H1 (cell line): ENCODE measurements around the gene ATAT1. TPM values are rescaled to one million over a fixed set of nuclear protein-coding genes. Genes with fewer than 3 reads are reported as not detected.

Experiments used
- CTCF ChIA-PET: fragments of 300-600 bp; sonication (Branson Sonifier 250); formaldehyde crosslinking; loops from one replicate; lab custom pipeline; 2021; ENCODE audit not compliant: partially characterized antibody; lab: Charles Lee
- POLR2A ChIA-PET: fragments of 300-600 bp; sonication (Branson Sonifier 250); formaldehyde crosslinking; loops from one replicate; lab custom pipeline; 2021; ENCODE audit warnings: inconsistent platforms; ENCODE audit not compliant: partially characterized antibody; lab: Charles Lee
- DNase-seq, 2 experiments: peaks; one replicate each; pipeline versions ENCODE4 v3.0.0 to v3.0.0-alpha.2; 2010 to 2022; ENCODE audit warnings: low spot score in 2 of 2, low read depth in 1 of 2, mixed read lengths in 1 of 2
- FAIRE-seq: peaks from 2 replicates; lab custom pipeline; 2011; peaks lifted over from hg19 to GRCh38; lab: Jason Lieb, UNC
- H2AFZ ChIP-seq: 2 replicates; pipeline ENCODE4 v1.8.1; 2012; ENCODE audit warnings: low read length, inconsistent platforms
- H2AK5ac ChIP-seq: 2 replicates; pipeline ENCODE4 v1.6.1; 2013; ENCODE audit warnings: low read depth, low read length
- H2BK120ac ChIP-seq: replicated peaks from 2 replicates; pipeline ENCODE3; 2013; ENCODE audit warnings: low read depth, low read length, inconsistent platforms
- H2BK12ac ChIP-seq: 2 replicates; pipeline ENCODE4 v1.6.1; 2013; ENCODE audit warnings: low read depth, low read length
- H2BK15ac ChIP-seq: 2 replicates; pipeline ENCODE4 v1.6.1; 2013; ENCODE audit warnings: low read length
- H2BK20ac ChIP-seq: 2 replicates; pipeline ENCODE4 v1.6.1; 2013; ENCODE audit warnings: low read length
- H2BK5ac ChIP-seq: 2 replicates; pipeline ENCODE4 v1.6.1; 2013; ENCODE audit warnings: low read depth, low read length
- H3K14ac ChIP-seq: 2 replicates; pipeline ENCODE4 v1.6.1; 2013; ENCODE audit warnings: inconsistent platforms; ENCODE audit not compliant: insufficient read length
- H3K18ac ChIP-seq: 2 replicates; pipeline ENCODE4 v1.6.1; 2013; ENCODE audit warnings: low read length; ENCODE audit errors: extremely low read depth
- H3K23ac ChIP-seq: 2 replicates; pipeline ENCODE4 v1.6.1; 2013; ENCODE audit warnings: inconsistent platforms; ENCODE audit not compliant: insufficient read length
- H3K23me2 ChIP-seq: 2 replicates; pipeline ENCODE4 v1.6.1; 2013; ENCODE audit warnings: low read depth, low read length
- H3K27ac ChIP-seq: 2 replicates; pipeline ENCODE4 v1.6.1; 2011; ENCODE audit warnings: low read depth, low read length, inconsistent platforms
- H3K27me3 ChIP-seq, 4 experiments: replicated peaks in 1 of 4; 1 replicate in 1 of 4; 2 replicates in 3 of 4; pipeline versions ENCODE4 v1.6.1 to v1.8.1; 2011 to 2013; ENCODE audit warnings: low read length in 3 of 4, mild to moderate bottlenecking in 3 of 4, inconsistent platforms in 2 of 4, mixed read lengths in 2 of 4, moderate library complexity in 1 of 4; ENCODE audit not compliant: control insufficient read depth in 3 of 4, insufficient read depth in 3 of 4; ENCODE audit errors: extremely low read depth in 1 of 4
- H3K36me3 ChIP-seq, 4 experiments: 2 replicates each; pipeline versions ENCODE4 v1.6.1 to v1.8.1; 2011 to 2013; ENCODE audit warnings: mild to moderate bottlenecking in 4 of 4, low read length in 3 of 4, moderate library complexity in 2 of 4, control low read depth in 1 of 4, inconsistent platforms in 1 of 4; ENCODE audit not compliant: insufficient read depth in 4 of 4, control insufficient read depth in 2 of 4
- H3K4ac ChIP-seq: replicated peaks from 2 replicates; pipeline ENCODE3; 2013; ENCODE audit warnings: low read length, low read depth, mixed read lengths, inconsistent platforms; ENCODE audit not compliant: insufficient read length
- H3K4me1 ChIP-seq, 4 experiments: replicated peaks in 1 of 4; 1 replicate in 1 of 4; 2 replicates in 3 of 4; pipeline versions ENCODE4 v1.6.1 to v1.8.1; 2011 to 2013; ENCODE audit warnings: low read length in 3 of 4, inconsistent platforms in 2 of 4, mixed read lengths in 1 of 4; ENCODE audit not compliant: insufficient read depth in 4 of 4, control insufficient read depth in 3 of 4
- H3K4me2 ChIP-seq, 2 experiments: 2 replicates each; pipeline versions ENCODE4 v1.6.1 to v1.8.1; 2011 to 2013; ENCODE audit warnings: low read depth in 2 of 2, low read length in 2 of 2, control low read depth in 1 of 2, inconsistent platforms in 1 of 2, mild to moderate bottlenecking in 1 of 2; ENCODE audit not compliant: insufficient read depth in 1 of 2
- H3K4me3 ChIP-seq, 4 experiments: fragments of 200-600, 300-600 bp in 1 of 4; sonication (generic), shearing (Covaris generic), sonication (Bioruptor Twin) in 1 of 4; 2 replicates each; pipeline versions ENCODE4 v1.5.1 to v1.8.1; 2011 to 2016; ENCODE audit warnings: low read length in 4 of 4, low read depth in 3 of 4, control low read depth in 2 of 4, inconsistent platforms in 2 of 4, mild to moderate bottlenecking in 2 of 4, mixed read lengths in 1 of 4, moderate library complexity in 1 of 4; ENCODE audit not compliant: insufficient read depth in 2 of 4; ENCODE audit errors: extremely low read depth in 1 of 4
- H3K56ac ChIP-seq: replicated peaks from 2 replicates; pipeline ENCODE3; 2013; ENCODE audit warnings: low read depth, mild to moderate bottlenecking, mixed read lengths, low read length, inconsistent platforms; ENCODE audit not compliant: insufficient read length
- H3K79me1 ChIP-seq: 2 replicates; pipeline ENCODE4 v1.6.1; 2013; ENCODE audit warnings: low read depth, low read length, control low read depth
- H3K79me2 ChIP-seq, 2 experiments: 2 replicates each; pipeline versions ENCODE4 v1.6.1 to v1.8.1; 2012 to 2013; ENCODE audit warnings: low read length in 2 of 2, mild to moderate bottlenecking in 2 of 2, inconsistent platforms in 1 of 2; ENCODE audit not compliant: insufficient read depth in 2 of 2, control insufficient read depth in 1 of 2
- H3K9ac ChIP-seq, 4 experiments: replicated peaks in 1 of 4; 1 replicate in 1 of 4; 2 replicates in 3 of 4; pipeline versions ENCODE4 v1.6.1 to v1.8.1; 2011 to 2013; ENCODE audit warnings: low read depth in 3 of 4, low read length in 3 of 4, control low read depth in 2 of 4, mild to moderate bottlenecking in 2 of 4, moderate library complexity in 2 of 4, inconsistent platforms in 1 of 4; ENCODE audit errors: extremely low read depth in 1 of 4
- H3K9me3 ChIP-seq, 2 experiments: 2 replicates each; pipeline versions ENCODE4 v1.6.1 to v1.8.1; 2012 to 2013; ENCODE audit warnings: mild to moderate bottlenecking in 2 of 2, moderate library complexity in 2 of 2, control low read depth in 1 of 2, inconsistent platforms in 1 of 2, low read depth in 1 of 2, low read length in 1 of 2, mixed read lengths in 1 of 2; ENCODE audit not compliant: insufficient read depth in 2 of 2
- H4K20me1 ChIP-seq, 2 experiments: replicated peaks in 1 of 2; 2 replicates each; pipeline versions ENCODE3 to v1.8.1; 2011 to 2013; ENCODE audit warnings: inconsistent platforms in 2 of 2, low read length in 2 of 2, mild to moderate bottlenecking in 1 of 2; ENCODE audit not compliant: insufficient read depth in 2 of 2, control insufficient read depth in 1 of 2
- H4K5ac ChIP-seq: 2 replicates; pipeline ENCODE4 v1.6.1; 2013; ENCODE audit warnings: low read length, low read depth, mixed read lengths, inconsistent platforms; ENCODE audit not compliant: insufficient read length
- H4K8ac ChIP-seq: 2 replicates; pipeline ENCODE4 v1.8.0; 2013; ENCODE audit warnings: mild to moderate bottlenecking, moderate library complexity, low read length, inconsistent platforms; ENCODE audit not compliant: insufficient read depth; ENCODE audit errors: extremely low read depth
- H4K91ac ChIP-seq: replicated peaks from 2 replicates; pipeline ENCODE3; 2013; ENCODE audit warnings: low read length, mixed read lengths, inconsistent platforms; ENCODE audit not compliant: insufficient read length
- CHD2 ChIP-seq: IDR thresholded peaks from 2 replicates; pipeline ENCODE4 v1.6.1; 2012; ENCODE audit warnings: low read length, improper control_type of control experiment
- EP300 ChIP-seq, 2 experiments: IDR thresholded peaks; 1 replicate in 1 of 2; 2 replicates in 1 of 2; pipeline ENCODE4 v1.6.1; 2011 to 2012; ENCODE audit warnings: low read depth in 2 of 2, low read length in 2 of 2, mild to moderate bottlenecking in 2 of 2, borderline replicate concordance in 1 of 2, inconsistent platforms in 1 of 2, moderate library complexity in 1 of 2
- JUND ChIP-seq: IDR thresholded peaks from 2 replicates; pipeline ENCODE4 v1.6.1; 2011; ENCODE audit warnings: mild to moderate bottlenecking, improper control_type of control experiment, low read length
- POLR2A ChIP-seq, 2 experiments: IDR thresholded peaks; 1 replicate in 1 of 2; 2 replicates in 1 of 2; pipeline ENCODE4 v1.6.1; 2011; ENCODE audit warnings: low read depth in 2 of 2, low read length in 2 of 2, mild to moderate bottlenecking in 2 of 2; ENCODE audit errors: control extremely low read depth in 1 of 2
- RBBP5 ChIP-seq: IDR thresholded peaks from 2 replicates; pipeline ENCODE4 v1.7.1; 2012; ENCODE audit warnings: low read depth, mild to moderate bottlenecking, inconsistent platforms, low read length, moderate library complexity, borderline replicate concordance
- SIN3A ChIP-seq, 2 experiments: IDR thresholded peaks in 1 of 2; conservative IDR thresholded peaks in 1 of 2; 2 replicates each; pipeline ENCODE4 v1.6.1; 2011 to 2012; ENCODE audit warnings: low read length in 2 of 2, improper control_type of control experiment in 1 of 2, low read depth in 1 of 2, mild to moderate bottlenecking in 1 of 2
- SP1 ChIP-seq: IDR thresholded peaks from 2 replicates; pipeline ENCODE4 v1.6.1; 2011; ENCODE audit warnings: low read depth, low read length
- TBP ChIP-seq: IDR thresholded peaks from 2 replicates; pipeline ENCODE4 v1.6.1; 2011; ENCODE audit warnings: low read depth, low read length, improper control_type of control experiment
- WGBS, 2 experiments: shearing (Covaris generic) in 1 of 2; methylation state at CpG; one replicate each; pipeline versions ENCODE4 v1.1.6 to v1.1.7; 2013 to 2015; ENCODE audit warnings: low lambda C conversion rate in 2 of 2, mixed read lengths in 2 of 2, inconsistent platforms in 1 of 2, low coverage in 1 of 2, missing lambda C conversion rate in 1 of 2; ENCODE audit not compliant: insufficient replicate concordance in 2 of 2, insufficient coverage in 1 of 2, insufficient read length in 1 of 2; ENCODE audit errors: extremely low coverage in 1 of 2, missing lambda C conversion rate in 1 of 2; 5-methylcytosine and 5-hydroxymethylcytosine counted together
- polyA plus RNA-seq, 7 experiments: library from polyadenylated mRNA; depleted of rRNA in 3 of 7; stranded (reverse) in 5 of 7; unstranded in 2 of 7; fragments of >200 nt in 5 of 7; fragments of 200-250 nt in 2 of 7; gene quantifications; 1 replicate in 5 of 7; 2 replicates in 1 of 7; 4 replicates in 1 of 7; pipeline versions ENCODE4 v1.2.1 to v1.2.3, GENCODE V29; 2011 to 2013; ENCODE audit warnings: missing spikeins in 2 of 7, mixed read lengths in 2 of 7
- total RNA-seq: library from RNA; stranded (reverse); fragmentation: NEBNext Ultra II Directional; extraction: Animal tissue kit (Norgen Biotek cat#: 25700); gene quantifications from 2 replicates; pipeline ENCODE4 v1.2.1, GENCODE V29; 2021
- TF ChIP-seq, protein P1 (sequence below): IDR thresholded peaks from 2 replicates; pipeline ENCODE4 v1.6.1; 2012; ENCODE audit warnings: low read length, inconsistent platforms

ATAT1 gene
- total and polyA plus RNA-seq, 2 of the 8 experiments (the other 6 are each of a cell fraction or from before 2014, with no cell fraction given), result 14.4 to 14.6 TPM

DNA sequence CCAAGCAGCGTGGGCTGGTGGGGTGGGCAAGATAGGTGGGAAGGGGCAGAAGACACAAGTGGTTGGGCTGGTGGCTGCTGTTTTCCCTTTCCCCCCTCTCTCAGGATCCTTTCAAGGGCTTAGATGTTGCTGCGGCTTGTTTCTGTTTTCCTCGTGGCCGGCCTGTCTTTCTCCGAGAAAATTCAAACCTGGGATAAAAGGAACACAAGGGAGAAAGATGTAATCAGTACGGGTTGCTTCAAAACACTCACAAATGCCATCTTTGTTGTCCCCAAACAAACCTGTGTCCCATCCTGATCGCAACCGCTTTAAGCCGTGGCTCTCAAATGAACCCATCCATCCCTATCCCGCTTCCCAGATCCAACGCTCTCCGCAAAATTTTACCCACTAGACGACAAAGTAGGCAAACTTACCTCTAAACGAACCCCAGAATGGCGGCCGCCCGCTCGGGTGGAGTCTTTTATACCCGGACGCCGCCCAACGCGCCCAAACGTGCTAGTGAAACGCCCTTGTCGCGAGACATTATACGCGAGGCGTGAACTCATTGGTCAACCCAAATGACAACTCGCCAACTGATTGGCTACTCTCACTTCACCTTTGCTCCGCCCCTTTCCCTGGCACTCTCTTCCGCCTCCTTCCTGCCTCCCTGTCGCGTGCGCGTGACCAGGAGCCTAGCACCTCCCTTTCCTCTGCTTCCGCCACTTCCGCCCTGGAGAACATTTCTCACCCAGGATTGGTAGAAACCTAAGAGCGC is 9.7 kb upstream of the ATAT1 start, which contains the start of gene PPP1R10:
Gene PPP1R10 (minus strand): TSS at position 433 of the 754 bp plus-strand sequence. CDS start 7,299 bp downstream, outside the sequence.
- Histone ChIP-seq H2BK20ac (peak within 1 kb of the TSS; percentile 53; the same call in 1 of the 2 replicates), H3K4me3 (peak within 1 kb of the TSS; percentile 90 to 97 (median 96)), H3K56ac (peak within 1 kb of the TSS; percentile 57), H3K4me2 (peak within 1 kb of the TSS; percentile 96 to 98), H4K91ac (peak within 1 kb of the TSS; percentile 67), H4K5ac (peak within 1 kb of the TSS; percentile 86), H3K27ac (peak within 1 kb of the TSS; percentile 99), H3K79me1 (peaks cover 6% of the 10 kb centered on the region; the same call in 1 of the 2 replicates), H3K9ac (peak within 1 kb of the TSS; percentile 99 to 100 (median 100)), H3K4me1 (peaks cover 0 to 6% (median 4%) of the 10 kb centered on the region in 4 experiments; a peak in 4 of 7 replicates), H3K23me2 (peaks cover 14% of the 10 kb centered on the region), H2BK120ac (peak within 1 kb of the TSS; percentile 16), H4K20me1 (peaks cover 0 to 2% of the 10 kb centered on the region in 2 experiments), H3K14ac (no peak within 1 kb of the TSS), H3K79me2 (peaks cover 4 to 60% of the 10 kb centered on the region in 2 experiments; a peak in 3 of 4 replicates), H2AK5ac (peak within 1 kb of the TSS; percentile 89; the same call in 1 of the 2 replicates), H3K27me3 (no peaks in the 10 kb centered on the region), H2BK5ac (peak within 1 kb of the TSS; percentile 97), H4K8ac (peak within 1 kb of the TSS; percentile 97; the same call in 1 of the 2 replicates), H2AFZ (peak within 1 kb of the TSS; percentile 94), H3K36me3 (peaks cover 6 to 42% (median 19%) of the 10 kb centered on the region in 4 experiments), H2BK15ac (peak within 1 kb of the TSS; percentile 88; the same call in 1 of the 2 replicates), H3K4ac (peak within 1 kb of the TSS; percentile 20), H3K23ac (no peak within 1 kb of the TSS), H2BK12ac (peak within 1 kb of the TSS; percentile 99), H3K9me3 (no peaks in the 10 kb centered on the region), H3K18ac (peak within 1 kb of the TSS; percentile 95)
- DNase-seq, result peak; percentile 99
- CTCF ChIA-PET, result interaction anchor here (0.9 to 1.7 kb wide), 2 partner anchors 72 to 114 kb away, joined by 3 to 6 read pairs; no protein-coding TSS in a partner anchor
- peak; percentile 93 for FAIRE-seq
- 1% methylated on average over 36 of the region's 40 CpGs; no CpG with 5 or more reads in 1 of the 2 experiments for WGBS, 2 experiments
- POLR2A ChIA-PET, result interaction anchor here (0.6 to 3.8 kb wide), 41 partner anchors 7 to 606 kb away, joined by 3 to 43 read pairs (median 4); partner anchors contain the start of genes ABCF1, ATAT1, C6orf136 and DHX16
- TF ChIP-seq, protein P1, sequence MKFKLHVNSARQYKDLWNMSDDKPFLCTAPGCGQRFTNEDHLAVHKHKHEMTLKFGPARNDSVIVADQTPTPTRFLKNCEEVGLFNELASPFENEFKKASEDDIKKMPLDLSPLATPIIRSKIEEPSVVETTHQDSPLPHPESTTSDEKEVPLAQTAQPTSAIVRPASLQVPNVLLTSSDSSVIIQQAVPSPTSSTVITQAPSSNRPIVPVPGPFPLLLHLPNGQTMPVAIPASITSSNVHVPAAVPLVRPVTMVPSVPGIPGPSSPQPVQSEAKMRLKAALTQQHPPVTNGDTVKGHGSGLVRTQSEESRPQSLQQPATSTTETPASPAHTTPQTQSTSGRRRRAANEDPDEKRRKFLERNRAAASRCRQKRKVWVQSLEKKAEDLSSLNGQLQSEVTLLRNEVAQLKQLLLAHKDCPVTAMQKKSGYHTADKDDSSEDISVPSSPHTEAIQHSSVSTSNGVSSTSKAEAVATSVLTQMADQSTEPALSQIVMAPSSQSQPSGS, result peak; percentile 92
- TF ChIP-seq JUND (peak; percentile 36; the same call in 1 of the 2 replicates), RBBP5 (no peak), TBP (peak; percentile 99), POLR2A (IDR thresholded peaks at IDR 0.05; ENCODE audit: control extremely low read depth in 1 of 2, low read depth in 2 of 2, low read length in 2 of 2) (peak; percentile 98 to 100), SIN3A (conservative IDR thresholded peaks at IDR 0.05 in 1 of 2, IDR thresholded peaks at IDR 0.05 in 1 of 2; ENCODE audit: low read depth in 1 of 2, low read length in 2 of 2) (peak; percentile 16 to 71; a peak in 1 of 4 replicates), CHD2 (peak; percentile 97), SP1 (peak; percentile 93), EP300 (IDR thresholded peaks at IDR 0.05; ENCODE audit: borderline replicate concordance in 1 of 2, low read depth in 2 of 2, low read length in 2 of 2) (peak in 1 of 2 experiments; percentile 2; a peak in 1 of 3 replicates)
